GM18861 (cell line): Measurements from ENCODE around the gene ZNF618.

Experiments
- ATAC-seq: cut with Tn5 transposase; IDR thresholded peaks from one replicate; pipeline ENCODE4 v1.9.1; 2021; ENCODE audit not compliant: unreplicated experiment

ZNF618 gene

DNA sequence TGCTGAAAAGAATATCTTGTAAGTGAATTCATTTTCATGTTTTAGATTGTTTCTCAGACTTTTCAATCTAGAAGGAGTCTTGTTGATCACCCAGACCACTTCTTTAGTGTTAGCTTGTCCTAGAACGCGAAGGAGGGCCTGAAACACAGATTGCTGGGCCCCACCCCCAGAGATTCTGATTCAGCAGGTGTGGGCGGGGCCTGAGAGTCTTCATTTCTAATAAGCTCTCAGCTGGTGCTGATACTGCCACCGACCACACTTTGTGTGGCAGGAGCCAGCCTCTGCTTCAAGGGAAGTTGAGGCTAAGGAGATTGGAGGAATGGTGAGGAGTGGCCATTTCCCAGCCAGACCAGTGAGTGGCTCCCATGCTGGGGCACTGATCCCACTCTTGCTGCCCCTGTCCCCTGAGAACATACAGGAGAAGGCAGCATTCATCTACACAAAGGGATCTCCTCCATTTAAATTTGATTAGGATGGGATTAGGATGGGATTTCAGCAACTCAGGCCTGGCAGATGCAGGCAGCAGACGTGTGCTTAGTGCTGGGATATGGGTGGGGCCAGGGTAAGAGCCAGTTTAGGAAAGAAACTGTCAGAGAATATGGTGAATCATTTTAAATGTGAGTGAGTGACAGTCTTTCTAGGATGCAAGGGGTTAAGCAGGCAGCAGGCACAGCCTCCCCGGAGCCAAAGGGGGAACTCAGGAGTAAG is 35.9 kb downstream of the ZNF618 start:
- ATAC-seq, result no peak

DNA sequence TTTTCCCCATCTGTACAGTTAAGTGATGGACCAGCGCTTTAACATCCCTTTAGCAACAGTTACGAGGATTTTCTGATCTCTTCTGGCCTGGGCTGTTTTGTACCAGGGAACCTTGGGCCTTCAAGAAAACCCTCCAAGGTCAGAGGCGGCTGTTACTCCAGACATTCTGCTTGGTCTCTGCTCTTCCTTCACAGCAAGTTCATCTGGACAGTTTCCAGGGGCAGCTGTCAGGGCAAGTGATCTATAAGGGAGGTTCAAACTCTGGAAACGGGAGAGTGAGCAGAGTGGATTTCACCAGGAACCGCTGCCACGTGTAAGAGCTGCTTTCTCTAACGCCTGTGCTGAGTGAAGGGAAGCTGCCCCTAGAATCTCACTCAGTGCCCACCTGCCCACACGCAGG is 36.7 kb downstream of the ZNF618 start:
- no peak for ATAC-seq

DNA sequence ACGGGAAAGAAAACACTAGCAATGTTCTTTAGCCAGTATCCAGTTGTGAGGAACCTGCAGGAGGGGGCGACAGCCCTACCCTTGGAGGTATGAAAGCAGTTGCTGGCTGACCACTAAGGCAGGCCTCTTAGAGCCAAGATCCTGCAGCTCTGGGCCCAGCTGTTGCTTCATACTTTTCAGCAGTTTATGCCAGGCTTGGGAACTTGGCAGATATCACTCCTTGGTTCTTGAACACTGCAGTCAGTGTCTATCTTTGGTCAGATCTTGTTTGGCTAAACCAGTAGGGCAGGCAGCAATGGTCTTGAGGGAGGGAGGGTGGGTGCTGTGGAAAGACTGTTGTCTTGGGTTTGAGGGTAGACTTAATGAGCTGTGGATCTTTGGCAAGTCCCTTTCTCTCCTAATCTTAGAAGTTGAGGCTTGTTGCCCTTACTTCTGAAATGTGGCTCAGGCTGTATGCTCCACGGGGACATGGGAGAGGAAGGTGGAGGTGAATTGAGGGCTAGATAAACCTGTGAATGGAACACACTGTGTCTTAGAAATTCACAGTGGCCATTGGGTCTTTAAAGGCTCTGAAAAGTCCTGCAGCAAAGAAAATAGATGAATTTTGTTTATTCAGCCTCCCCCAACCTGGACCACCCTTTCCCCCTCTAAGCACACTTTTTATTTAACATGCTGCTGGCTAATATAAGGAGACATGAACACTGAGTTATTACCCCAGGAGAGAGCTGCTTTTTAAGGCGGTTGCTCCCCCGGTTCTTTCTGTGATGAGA is 37.5 kb downstream of the ZNF618 start:
- no peak for ATAC-seq

DNA sequence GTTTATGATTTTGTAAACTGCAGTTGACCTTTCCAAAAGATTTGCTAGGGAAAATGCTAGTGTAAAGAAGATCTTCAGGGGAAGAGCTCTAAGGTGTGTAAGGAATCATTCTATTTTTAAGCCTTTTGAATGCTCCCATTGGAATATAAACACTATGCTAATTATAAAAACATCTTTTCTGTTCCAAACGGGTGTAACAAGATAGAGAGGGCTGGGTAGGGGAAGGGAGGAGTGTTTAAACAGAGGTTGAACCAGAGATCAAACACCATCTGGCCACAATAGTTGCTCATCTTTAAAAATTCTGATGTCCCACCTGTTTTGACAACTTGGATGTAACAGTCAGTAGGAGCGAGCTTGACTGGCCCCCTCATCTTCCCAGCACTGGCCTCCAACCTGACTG is 38.4 kb downstream of the ZNF618 start:
- no peak for ATAC-seq

DNA sequence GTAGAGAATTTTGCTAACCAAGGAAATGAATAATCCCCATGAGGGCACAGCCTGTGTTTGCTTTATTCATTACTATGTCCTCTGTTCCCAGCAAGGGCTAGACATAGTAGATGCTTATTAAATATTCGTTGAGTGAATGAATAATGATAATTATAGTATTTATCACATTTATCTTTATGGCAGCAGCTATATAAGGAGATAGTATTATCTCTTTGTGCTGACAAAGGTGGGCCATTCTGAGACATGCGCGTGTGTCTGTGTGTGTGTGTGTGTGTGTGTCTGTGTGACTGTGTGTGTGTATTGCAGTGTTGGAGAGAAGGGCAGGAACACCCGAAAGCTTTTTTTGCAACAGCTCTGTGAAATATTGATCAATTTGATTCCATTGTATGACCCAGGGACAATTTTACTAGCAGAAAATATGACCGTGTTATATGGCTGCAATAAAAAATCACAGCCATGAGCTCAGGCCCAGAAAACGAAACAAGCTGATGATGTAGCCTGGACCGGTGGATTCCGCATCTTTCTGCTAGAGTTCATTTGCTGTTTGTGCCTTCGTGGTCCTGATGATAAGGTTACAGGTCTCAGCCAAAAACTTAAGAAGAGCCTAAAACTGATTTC is 39.8 kb downstream of the ZNF618 start:
- no peak for ATAC-seq

DNA sequence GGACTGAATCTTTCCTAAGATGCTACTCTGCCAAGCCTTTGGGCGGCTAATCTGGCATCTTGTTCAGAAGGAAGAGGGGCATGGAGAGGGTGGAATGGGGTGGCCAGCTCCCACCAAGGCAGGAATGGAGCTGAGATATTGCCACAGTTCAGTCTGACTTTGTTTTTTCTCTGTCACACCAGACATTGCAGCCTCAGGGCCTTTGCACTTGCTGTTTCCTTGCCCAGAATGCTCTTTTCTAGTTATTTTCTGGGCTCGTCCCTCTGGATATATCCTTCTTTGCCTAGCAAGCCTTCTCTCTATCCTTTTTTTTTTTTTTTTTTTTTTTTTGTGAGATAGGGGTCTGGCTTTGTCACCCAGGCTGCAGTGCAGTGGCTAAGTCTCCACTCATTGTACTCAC is 40.8 kb downstream of the ZNF618 start:
- ATAC-seq, result no peak

DNA sequence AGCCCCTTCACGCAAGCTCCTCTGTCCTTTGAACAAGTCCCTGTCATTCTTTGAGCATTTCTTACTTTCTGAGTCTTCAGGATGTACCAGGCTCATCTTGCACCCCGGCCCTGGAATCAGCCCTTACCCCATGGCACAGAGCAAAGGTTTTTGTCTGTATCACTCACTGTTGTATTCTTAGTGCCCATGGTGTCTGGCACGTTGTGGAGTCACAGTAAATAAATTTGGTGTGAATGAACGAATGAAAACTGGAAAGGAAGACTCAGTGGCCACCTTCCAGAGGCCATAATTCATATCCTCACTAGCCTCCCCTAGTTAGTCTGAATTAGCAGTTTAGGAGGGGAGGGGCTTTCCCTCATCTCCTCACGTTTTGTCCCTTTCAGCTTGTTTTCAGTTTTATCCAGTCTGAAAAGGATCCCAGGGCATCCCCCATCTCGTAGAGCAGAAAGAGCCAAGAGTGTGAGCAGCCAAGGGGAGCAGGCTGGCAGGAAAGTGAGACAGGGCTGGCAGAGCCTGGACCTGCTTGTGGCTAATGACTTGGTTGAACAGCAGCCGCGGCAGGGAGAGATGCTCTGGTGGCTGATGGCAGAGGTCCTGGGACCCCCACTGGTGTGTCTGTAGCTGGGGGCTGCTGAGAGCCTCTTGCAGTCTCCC is 42.7 kb downstream of the ZNF618 start:
- ATAC-seq, result no peak

DNA sequence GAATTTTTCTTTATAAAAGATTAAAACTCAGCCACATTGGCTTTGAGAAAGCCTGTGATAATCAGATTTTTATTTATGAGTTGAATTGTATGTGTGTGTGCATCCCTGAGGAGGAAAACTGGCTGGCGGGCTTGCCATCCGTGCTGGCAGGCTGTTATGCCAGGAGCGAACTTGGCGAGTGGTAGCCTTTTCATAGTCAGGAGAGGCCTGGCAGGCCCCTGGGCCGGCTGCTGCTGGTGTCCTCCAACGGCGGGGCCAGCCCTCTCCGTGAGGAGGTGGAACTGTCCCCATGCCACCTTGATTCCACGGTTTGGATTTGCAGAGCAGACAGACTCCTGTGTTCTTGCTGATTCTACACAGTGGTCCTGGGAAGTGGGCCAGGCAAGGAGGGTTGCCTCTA is 43.3 kb downstream of the ZNF618 start:
- no peak for ATAC-seq

DNA sequence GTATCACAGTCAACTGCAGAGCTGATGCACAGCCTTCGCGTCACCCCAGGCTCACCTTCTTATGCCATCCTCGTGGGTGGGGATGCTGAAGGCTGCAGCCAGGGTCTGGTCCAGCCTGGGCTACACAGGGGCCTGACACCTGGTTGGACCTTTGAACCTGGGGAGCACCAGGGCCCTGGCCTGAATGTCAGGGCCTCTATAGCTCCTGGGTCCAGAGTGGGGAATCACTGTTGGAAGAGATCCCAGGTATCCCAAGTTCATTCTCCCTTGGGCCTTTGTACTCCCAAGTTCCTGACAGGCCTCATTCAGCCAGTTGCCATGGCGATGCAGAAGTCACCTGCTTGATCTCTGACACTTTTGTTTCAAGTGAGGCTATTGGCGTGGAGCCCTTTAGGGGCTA is 43.8 kb downstream of the ZNF618 start:
- no peak for ATAC-seq

DNA sequence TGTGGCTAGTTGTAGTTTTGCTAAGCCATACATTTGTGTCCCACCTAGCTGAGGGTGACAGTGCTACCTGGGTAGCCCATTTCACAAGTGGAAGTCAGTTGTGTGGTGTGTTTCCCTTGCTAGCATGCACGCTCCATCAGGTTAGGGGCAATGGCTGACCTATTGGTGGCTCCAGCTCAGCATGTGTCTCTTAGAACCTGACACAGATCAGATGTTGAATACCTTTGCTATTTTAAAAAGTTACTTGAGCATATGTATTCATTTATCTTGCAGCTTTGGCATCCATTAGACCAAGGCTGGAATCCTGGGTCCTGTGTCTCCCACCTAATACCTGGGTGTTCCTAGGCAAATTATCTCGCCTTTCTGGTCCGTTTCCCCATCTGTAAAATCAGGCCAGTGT is 44.8 kb downstream of the ZNF618 start:
- ATAC-seq, result no peak

DNA sequence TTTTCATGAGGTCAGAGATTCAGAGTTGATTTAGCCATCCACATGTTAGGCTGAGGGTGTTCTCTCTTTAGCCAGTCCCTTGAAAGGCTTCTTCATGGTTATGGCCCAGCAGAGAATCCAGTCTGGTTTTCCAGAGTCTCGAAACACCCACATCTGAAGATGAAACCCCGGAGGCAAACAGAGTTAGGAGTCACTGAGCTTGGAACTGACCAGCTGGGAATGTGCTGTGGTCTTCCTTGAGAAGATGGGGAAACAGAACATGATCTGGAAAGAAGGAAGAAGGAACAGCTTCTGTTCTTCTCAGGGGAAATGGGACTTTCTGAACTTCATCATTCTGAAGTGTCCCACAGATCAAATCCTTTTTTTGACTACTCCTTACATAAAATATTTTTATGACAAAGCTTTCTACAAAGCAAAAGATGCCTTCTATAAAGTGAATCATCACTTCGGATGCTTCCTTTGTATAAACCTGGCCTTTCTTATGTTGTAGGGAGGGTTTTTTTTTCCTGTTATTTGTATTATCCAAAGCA is 45.4 kb downstream of the ZNF618 start:
- no peak for ATAC-seq

DNA sequence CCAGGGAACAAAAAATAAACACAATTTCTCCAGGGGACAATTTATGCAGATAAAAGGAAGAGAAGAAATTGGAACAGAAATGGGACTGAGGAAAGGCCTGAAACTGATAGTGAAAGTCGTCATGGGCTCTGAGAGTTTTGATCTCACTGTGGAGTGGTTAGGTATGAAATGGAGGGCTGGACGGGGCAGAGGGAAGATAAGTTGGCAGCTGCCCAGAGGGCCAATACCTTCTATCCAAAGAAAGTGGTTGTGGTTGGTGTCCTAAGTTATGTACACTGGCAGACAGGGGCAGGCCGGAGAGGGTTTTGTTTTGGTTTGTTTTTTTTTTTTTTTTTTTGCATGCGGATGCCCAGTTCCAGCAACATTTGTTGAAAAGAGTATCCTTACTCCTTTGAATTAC is 46.1 kb downstream of the ZNF618 start:
- ATAC-seq, result no peak

DNA sequence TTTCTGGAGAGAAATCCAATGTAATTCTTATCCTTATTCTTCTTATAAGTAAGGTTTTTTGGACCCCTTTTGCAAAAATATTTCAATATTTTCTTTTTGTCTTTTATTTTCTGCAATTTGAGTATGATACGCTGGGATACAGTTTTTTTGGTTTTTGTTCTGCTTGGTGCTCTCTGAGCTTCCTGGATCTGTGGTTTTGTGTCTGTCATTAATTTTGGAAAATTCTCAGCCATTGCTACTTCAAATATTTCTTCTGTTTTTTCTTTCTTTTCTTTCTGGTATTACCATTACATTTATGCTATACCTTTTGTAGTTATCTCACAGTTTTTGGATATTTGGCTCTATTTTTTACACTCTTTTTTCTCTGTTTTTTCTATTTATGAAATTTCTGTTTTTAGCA is 50.1 kb downstream of the ZNF618 start:
- no peak for ATAC-seq

DNA sequence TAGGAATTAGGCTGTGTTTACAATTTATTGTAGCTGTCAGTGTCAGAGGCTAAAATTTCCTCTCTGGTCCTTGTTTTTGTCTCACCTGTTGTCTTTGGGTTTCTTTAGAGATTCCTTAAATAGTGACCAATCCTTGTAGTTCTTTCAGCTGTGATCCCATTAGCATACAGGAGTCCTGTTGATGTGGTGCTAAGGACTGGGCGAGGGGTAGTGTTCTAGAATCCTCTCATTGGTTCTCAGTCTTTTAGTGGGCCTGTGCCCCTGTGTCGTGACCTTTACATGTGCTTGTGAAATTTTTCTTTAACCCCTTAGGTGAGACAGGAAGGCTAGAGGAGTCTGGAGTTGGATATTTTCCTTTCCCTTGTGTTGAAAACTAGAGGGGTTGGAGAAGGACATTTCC is 51.2 kb downstream of the ZNF618 start:
- ATAC-seq, result no peak

DNA sequence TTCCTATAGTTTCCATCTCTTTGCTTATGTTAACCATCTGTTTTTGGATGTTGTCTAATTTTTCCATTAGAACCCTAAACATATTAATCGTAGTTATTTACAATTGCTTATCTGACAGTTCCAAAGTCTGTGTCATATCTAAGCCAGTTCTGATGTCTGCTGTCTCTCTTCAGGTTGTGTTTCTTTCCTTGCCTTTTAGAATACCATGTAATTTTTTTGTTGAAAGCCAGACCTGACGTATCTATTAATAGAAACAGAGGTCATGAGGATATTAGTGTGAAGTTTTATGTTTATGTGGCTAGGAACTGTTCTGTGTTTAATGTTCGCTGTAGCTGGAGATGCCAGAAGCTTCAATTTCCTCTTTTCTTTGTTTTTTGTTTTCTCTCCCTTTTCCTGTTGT is 52.2 kb downstream of the ZNF618 start:
- ATAC-seq, result no peak

DNA sequence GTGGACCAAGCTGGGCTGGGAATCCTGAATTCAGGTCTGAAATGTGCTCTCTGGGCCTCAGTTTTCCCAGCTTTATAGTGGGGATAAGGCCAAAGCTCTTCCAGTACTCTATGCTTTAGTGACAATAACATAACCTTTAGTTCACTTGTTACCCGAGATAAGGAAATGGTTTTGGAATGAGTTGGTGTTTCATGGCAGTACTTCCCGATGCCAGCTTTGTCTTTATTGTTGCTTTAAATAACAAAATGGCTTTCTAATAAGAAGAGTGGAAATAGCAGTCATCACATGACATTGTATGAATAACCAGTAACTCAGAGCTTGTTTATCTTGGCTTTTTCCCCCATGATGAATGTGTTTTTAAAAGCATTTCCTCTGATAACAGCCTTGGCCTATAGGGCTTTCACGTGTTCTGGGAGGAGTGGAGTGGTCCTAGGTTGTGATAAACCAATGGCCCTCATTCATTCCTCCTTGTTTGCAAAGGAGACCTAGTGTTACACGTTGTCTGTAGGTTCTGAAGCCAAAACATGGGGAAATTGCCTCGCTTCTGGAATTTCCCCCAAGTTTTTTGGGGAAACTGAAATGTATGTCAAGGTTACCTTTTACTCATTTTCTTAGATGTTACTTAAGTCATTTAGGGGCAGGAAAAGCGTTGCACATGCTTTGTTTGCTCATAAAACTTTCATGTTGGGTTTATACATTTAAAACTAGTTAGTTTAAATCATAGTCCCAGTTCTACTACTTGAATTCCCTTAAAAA is 53.7 kb downstream of the ZNF618 start:
- ATAC-seq, result no peak

DNA sequence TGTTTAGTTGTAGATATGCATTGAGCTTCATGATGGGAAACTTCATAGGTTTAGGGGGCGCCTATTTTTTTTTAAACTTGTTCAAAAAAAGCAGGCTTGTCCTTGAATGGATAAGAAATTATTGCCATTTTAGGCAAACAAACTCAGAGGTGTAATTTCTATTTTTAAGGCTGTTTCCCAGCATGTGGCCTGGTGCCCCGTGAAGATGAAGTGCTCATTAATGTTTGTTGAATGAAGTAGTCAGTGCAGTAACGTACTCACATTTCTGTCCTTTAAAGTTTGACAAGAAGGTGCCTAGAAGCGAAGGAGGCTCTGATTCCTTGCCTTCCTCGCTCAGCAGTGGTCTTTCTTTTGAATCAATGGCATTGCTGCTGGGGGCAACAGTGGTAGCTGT is 54.3 kb downstream of the ZNF618 start:
- no peak for ATAC-seq

DNA sequence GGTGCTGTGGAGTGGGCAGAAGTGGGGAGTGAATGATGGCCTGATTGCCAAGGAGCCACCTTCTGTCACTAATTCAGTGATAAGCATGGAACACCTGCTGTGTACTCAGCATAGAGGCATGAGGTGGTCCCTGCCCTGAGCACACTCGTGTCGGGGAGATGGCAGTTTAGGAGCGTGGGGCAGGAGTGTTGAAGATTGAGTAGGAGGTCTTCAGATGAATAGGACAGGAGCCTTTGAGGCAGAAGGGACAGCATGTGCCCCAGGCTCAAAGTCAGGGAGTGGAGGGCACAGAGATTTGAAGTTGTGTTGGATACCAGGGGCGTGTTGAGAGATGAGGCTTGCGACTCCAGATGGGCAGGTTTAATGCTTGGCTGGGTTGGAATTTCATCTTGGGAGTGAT is 55.0 kb downstream of the ZNF618 start:
- no peak for ATAC-seq

DNA sequence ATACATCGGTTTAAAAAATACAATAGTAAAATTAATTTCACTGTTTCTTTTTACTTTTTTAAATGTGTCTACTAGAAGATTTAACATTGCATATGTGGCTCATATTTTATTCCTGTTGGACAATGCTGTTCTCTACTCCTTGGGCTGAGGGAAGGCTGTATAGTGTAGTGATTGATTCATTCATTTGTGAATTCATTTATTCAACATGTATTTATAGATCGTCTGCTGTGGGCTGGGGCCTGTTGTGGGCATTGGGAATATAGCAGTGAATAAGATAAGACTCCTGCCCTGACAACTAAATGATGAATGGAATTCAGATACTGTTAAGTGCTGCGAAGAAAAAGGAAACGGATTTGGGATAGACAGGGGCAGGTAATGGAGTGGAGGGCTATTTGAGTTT is 55.7 kb downstream of the ZNF618 start:
- no peak for ATAC-seq

DNA sequence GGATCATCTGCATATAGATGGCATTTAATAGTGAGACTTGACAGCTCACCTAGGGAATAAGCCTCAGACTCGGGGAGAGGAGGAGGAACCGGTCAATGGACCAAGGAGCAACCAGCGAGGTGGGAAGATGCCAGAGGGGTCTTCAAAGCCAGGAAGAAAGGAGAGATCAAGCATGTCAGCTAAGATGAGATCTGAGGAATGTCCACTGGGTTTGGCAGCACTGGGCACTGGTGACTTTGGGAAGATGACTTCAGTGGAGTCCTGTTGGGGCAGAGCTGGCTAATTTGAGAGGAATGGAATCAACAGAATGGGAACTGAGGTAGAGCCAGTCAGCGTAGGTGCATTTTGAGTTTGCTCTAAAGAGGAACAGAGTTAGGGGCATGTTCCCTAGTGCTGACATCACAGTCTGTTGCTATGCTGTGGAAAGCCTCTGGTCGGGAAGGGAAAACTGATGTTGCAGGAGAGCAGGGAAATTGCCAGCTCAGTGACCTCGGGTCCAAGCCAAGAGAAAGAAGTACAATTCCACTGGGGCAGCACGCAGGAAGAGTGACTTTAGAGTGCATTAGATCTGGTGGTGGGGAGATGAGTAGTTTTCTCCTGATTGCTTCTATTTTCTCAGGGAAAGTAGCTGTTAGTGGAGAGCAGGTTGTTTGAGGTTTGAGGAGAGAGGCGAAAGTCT is 56.9 kb downstream of the ZNF618 start:
- no peak for ATAC-seq
